GM21526 (cell line): ENCODE data around the gene DNASE1L2.
A peak's percentile ranks its signal among the peaks of the same experiment; 100 is the strongest.
"Not testable (repeated sequence)": the region's sequence is repeated elsewhere in the genome, so short reads cannot be mapped to it uniquely, and the experiment has no call there.

ENCODE experiments used
- ATAC-seq: cut with Tn5 transposase; IDR thresholded peaks from one replicate; pipeline ENCODE4 v1.9.1; 2021; ENCODE audit warnings: moderate library complexity; ENCODE audit not compliant: unreplicated experiment, low FRiP score

Gene DNASE1L2

DNA sequence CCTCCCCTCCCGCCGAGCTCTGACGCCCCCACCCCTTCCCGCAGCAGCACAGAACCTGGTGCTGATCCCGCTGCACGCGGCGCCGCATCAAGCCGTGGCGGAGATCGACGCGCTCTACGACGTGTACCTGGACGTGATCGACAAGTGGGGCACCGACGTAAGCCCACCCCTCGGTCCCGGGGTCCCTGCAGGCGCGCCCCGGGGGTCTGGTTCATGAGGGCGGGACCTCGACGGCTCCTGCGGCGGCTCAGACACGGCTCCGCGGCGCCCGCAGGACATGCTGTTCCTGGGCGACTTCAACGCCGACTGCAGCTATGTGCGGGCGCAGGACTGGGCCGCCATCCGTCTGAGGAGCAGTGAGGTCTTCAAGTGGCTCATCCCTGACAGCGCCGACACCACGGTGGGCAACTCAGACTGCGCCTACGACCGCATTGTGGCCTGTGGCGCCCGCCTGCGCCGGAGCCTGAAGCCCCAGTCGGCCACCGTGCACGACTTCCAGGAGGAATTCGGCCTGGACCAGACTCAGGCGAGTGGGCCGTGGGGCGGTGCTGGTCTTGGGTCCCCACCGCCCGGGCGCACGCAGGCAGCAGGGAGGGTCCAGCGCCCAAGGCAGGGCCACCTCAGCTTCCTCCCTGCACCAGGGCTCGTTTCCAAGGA lies 1.4 kb downstream of the DNASE1L2 start:
- no peak for ATAC-seq

DNA sequence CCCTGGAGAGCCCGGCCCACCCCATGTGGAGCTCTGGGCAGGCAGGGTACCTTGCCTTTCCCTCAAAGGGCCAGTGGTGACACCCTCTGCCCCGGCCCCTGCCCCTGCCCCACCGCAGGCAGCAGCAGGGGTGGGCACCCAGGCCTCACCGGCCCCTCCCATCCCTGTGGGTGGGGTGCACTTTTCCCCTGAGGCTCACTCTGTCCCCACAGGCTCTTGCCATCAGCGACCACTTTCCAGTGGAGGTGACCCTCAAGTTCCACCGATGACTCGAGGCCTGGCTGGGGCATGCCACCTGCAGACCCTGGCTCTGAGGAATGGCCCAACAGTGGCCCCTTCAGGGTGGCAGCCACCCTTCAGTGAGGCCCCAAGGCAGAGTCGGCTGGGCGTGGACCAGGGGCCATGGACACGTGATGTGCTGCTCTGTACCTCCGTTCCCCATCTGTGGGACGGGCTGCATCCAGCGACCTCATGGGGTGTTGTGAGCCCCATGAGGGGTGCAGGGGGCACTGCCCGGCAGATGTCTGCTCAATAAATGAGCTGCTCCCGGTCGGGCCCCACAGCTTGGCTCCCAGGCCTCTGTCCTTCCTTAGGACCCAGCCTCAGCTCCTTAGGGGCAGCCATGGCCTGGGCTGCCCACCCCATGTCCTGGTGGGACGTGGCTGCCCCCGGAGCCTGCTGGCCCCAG lies 2.0 kb downstream of the DNASE1L2 start:
- ATAC-seq, result no peak

DNA sequence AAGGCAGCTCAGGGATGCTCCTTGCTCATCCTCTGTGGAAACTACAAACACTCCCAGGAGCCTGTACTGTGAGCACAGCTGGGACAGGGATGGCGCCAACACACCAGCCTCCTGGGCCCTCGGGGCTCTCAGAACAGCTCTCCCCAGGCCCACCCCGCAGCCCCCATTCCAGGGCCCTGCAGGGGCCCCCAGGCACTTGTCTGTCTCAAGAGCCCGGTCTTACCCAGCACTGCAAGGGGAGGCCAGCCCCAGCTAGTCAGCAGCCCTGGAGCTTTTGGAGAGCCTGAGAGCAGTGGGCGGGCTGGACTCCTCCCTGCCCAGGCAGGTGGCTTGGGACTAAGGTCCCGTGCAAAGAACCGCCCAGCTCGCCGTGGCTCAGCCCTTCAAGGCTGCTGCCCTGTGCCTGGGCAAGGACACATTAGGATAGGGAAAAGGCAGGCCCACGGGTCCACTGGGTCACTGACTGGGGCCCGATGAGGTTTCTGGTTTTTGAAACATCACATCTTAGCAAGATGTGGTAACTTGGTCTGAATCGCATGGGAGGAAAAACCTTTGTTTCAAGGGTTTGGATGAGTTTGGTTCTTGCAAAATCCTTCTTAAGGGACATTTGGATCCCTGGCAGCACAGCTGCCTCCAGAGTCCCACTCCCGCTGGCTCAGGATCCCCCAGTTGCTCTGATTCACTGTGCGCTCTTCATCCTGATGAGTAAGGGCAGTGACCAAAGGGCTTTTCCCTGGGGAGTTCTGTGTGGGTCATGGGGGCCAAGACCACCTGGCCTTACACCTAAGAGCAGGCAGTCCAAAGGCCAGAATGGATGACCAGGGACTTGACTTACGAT lies 2.8 kb downstream of the DNASE1L2 start:
- ATAC-seq, result no peak

DNA sequence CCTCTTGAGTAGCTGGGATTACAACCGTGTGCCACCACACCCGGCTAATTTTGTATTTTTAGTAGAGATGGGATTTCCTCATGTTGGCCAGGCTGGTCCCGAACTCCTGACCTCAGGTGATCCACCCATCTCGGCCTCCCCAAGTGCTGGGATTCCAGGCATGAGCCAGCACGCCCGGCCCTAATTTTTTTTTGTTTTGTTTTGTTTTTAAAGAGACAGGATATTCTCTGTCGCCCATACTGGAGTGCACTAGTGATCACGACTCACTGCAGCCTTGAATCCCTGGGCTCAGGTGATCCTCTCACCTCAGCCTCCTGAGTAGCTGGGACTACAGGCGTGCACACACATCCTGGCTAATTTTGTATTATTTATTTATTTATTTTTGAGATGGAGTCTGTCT lies 4.1 kb downstream of the DNASE1L2 start:
- ATAC-seq, result not testable (repeated sequence)

DNA sequence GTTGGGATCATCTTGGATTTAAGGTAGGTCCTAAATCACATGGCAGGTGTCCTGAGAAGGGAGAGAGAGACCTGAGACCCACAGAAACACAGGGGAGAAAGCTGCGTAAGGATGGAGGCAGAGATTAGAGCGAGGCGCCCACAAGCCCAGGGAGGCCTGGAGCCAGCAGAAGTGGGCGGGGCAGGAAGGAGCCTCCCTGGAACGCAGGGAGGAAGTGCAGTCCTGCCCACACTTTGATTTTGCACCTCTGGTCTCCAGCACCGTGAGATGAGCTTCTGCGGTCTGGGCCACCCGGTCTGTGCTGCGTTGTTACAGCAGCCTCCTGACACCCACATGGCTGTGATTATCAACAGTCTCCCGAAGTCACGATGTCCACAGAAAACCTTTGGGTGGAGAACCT lies 6.4 kb downstream of the DNASE1L2 start:
- ATAC-seq, result no peak

DNA sequence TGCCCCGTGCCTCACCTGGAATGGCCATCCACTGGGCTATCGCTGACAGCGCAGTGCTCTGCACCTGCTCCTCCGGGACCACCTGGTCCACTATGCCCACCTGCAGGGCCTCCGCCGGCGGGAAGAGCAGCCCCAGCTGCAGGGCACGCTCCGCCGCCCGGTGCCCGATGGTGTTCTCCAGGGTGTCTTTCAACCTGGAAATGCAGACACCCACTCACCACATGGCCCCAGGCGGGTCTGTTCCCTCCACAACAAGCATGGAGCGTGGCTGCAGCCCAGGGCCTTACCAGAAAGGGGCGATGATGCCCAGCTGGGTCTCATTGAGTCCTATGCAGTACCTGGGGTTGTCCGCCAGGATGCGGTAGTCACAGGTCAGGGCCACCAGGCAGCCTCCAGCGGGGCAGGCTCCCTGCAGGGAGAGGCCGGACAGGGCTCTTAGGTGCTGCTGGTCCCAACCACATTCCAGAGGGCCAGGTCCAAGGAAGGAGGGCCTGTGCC lies 6.8 kb downstream of the DNASE1L2 start:
- no peak for ATAC-seq

DNA sequence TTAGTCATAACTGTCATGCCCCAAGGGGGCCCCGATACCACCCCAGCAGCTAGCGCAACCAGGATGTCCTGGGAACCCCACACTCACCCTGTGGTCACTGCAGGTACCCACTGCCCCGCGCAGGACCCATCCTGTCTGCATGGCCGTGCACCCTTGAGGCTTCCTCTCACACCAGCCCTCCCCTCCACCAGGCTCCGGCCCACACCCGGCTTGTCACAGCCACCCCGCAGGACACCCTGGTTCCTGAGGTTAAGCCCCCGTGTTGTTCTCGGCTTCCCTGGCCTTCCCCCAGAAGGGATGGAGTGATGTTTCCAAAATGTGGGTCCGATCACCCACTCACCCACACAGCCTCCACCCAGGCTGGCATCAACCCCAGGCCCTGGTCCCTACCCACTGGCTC lies 7.5 kb downstream of the DNASE1L2 start:
- ATAC-seq, result no peak

DNA sequence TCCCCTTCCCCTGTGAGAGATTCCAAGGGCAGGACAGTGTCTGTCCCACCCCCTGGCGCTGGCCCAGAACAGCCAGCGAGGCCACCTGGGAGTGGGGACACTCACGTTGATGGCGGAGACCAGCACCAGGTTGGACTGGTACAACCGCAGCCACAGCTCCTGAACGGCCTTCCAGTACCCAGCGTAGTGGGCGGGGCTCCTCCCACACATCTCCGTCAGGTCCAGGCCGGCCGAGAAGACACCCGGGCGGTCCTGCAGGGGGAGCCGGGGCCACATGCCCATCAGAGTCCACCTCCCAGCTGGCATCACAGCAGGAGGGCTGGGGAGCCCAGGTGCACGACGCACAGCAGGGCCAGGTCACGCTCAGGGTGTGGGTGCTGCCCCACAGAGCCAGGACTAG lies 8.1 kb downstream of the DNASE1L2 start:
- no peak for ATAC-seq

DNA sequence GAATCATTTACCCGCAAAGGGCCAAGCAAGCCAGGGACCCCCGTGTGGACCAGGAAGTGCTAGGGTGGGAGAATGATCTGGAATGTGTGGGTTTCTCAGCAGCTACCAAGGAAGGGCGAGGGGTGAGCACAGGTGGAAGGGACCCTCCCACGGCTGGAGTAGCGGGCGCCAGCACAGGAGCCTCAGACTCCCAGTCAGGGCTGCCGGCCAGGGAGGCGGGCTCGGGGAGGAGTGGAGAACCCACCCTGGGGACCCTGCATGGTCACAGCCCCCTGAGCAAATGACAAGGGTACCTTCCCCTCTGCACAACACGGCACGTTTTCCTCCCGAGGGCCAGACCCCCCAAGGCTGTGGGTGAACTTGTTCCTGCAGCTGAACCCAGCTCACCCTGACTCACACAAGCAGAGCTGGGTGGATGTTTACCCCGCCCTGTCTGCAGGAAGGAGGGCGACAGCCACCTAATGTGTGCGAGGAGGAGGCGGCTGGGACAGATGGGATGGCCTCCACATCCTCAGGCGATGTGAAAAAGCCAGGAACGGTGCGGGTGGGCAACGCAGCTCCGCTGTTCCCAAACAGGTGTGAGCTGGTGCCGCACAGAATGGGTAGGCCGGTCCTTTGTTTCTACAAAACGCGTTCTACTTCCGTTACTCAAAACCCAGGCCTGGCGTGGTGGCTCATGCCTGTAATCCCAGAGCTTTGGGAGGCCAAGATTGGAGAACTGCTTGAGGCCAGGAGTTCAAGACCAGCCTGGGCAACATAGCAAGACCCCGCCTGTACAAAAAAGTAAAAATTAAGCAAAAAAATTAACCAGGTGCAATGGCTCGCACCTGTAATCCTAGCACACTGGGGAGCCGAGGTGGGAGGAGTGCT lies 8.9 kb downstream of the DNASE1L2 start:
- ATAC-seq, result no peak

DNA sequence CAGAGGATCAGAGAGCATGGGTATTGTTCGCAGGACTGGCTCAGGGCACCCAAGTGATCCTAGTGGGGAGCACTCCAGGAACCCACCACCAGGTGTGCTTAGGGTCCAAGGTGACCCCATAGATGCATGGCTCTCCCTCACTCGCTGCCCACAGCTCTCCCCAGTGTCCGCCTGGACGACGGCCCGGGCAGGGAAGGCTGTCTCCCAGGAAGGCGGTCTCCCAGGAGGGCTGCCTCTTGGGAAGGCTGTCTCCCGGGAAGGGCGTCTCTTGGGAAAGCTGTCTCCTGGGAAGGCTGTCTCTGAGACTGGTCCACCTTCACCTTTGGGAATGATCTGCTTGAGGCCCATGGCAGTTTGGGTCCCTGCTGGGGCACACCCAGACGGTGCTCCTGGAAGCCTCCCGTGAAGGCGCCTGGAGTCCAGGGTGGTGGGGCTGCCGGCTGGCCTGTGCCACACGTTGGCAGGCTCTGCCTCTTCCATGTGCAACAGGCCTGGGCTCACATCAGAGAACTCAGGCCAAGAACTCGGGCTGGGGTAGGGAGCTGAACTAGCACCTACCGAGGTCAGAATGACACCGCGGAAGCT lies 10.1 kb downstream of the DNASE1L2 start:
- no peak for ATAC-seq

DNA sequence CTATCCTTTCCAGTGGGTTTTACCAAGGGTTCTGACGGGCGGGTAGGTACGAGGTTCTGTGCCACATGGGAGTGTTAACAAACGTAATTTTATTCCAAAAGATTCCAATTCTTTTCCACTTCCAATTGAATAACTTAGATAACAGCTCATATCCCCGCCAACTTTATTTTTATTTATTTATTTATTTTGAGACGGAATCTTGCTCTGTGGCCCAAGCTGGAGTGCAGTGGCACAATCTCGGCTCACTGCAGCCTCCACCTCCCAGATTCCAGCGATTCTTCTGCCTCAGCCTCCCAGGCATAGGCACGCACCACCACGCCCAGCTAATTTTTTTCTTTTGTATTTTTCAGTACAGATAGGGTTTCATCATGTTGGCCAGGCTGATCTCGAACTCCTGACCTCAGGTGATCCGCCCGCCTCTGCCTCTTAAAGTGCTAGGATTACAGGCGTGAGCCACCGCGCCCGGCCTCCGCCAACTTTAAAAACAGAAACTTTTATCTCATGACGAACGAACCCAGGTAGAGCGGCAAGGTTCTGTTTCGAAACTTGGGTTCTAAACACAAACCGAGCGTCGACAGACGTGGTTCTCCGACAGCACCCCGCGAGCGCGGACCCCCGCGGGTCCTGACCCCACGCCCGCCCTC lies 14.5 kb downstream of the DNASE1L2 start:
- no peak for ATAC-seq

DNA sequence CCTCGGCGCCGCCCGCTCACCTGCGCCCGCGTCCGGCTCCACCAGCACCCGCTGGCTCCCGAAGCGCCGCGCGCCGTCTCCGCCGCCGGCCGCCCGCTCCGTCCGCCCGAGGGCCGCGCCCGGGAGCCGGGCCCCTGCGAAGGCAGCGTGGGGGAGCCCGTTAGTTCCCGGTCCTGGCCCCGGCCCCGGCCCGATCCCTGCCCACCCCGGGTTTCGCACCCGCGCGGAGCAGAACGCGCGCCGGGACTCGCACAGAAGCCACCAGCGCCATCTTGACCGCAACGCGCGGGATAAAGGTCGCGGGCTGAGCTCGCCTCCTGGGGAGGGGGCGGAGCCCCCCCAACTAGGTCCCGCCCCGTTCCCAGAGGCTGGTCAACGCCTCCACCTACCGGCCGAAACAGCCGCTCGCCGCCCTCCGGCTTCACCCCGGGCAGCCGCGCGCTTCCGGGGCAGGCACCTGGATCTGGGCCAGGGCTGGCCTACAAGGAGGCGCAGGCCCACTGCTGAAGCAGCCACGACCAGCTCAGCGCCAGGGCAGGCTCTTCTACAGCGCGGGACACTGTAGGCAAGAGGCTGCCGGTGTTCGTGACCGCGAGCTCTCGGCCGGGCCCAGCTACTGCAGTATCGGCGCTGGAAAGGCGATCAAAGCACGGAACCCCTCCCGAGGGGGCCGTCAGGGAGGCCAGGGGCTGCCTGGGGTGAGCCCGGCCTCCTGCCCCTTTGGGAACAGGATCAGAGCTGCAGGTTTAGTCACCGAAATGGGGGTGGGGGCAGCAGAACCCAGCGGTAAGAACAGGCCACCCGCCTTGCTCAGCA lies 15.3 kb downstream of the DNASE1L2 start, which contains the start of gene ECI1:
Gene ECI1 (minus strand): TSS at position 292 of the 816 bp plus-strand sequence. CDS start 21 bp downstream, at position 271.
- peak; percentile 79 for ATAC-seq

DNA sequence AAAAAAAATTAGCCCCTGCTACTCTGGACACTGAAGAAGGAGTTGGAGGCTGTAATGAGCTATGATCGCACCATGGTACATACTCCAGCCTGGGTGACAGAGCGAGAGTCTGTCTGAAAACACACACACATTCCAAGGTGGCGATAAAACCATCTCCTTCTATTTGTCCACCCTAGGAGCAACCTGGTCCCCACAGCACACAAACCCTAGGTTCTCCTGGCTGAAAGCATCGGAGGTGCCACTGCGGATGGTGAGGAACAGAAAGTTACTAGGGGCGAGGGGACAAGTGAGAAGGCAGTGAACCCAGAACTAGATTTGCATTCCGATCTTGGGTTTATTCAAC lies 16.5 kb downstream of the DNASE1L2 start:
- no peak for ATAC-seq

DNA sequence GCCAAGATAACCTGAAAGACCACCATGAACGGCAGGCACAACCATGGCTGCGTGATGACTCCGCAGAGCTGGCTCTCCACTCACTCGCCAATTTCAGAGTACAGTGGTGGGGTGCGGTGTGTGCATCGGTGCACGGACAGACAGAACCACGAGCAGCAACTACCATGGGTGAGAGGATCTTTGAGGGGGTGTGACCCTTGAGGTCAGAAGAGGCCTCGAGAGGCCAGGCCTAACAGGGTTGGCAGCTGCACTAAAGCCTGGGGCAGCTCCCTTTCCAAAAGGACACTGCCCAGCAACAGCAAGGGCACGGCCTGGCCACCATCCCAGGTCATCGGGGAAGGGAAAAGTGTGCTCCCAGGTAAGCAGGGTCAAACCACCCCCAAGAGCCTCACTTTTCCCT lies 17.0 kb downstream of the DNASE1L2 start:
- no peak for ATAC-seq

DNA sequence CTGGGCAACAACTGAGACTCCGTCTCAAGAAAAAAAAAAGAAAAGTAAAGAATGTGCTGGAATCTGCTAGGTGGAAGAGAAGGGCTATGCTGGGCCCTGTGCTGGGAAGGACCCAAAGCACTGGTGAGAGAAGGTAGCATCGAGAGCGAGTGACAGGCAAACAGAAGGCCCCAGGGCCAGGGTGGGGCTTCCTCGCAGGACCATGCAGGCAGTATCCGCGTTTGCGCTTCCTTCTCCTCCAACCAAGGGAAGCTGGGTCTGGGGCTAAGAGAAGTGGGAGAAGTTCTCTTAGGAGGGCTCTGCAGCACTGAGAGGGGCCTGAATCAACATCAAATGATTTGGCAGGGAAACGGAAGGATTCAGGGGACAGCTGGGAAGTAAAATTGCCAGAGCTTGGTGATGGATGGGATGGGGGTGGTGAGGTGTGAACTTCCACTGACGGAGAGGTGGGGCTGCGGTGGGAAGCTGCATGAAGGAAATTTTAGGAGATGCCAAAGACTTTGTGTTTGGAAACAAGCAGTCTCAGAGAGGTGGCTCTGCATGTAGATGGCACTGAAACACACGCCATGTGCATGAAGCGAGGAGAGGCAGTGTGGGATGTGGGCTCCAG lies 20.4 kb downstream of the DNASE1L2 start:
- ATAC-seq, result no peak

DNA sequence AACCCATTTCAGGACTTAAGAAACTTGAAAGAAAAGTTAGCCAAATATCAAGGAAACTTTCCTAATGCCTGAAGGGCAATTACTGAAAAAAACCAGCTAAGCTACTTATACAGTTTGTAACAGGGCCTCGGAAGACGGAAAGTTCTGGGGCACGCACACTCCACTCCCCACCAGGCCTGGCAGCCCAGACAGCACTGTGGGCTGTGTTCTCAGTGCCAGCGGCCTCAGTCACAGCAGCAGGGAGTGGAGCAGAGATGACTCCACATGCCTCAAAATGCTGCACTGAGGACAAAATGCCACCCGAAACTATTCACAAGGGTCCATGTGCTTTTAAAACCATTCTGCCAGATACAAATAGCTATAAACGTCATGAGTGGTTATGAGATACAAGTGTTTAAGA lies 21.5 kb downstream of the DNASE1L2 start:
- ATAC-seq, result no peak

DNA sequence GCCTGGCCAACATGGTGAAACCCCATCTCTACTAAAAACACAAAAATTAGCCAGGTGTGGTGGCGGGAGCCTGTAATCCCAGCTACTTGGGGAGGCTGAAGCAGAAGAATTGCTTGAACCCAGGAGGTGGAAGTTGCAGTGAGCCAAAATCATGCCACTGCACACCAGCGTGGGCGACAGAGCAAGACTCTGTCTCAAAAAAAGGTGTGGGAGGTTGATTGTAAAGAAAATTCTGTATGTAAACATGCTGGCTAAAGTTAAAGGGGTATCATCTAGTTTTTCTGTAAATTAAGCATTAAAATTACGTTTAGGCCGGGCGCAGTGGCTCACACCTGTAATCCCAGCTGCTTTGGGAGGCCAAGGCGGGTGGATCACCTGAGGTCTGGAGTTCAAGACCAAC lies 22.3 kb downstream of the DNASE1L2 start:
- ATAC-seq, result not testable (repeated sequence)

DNA sequence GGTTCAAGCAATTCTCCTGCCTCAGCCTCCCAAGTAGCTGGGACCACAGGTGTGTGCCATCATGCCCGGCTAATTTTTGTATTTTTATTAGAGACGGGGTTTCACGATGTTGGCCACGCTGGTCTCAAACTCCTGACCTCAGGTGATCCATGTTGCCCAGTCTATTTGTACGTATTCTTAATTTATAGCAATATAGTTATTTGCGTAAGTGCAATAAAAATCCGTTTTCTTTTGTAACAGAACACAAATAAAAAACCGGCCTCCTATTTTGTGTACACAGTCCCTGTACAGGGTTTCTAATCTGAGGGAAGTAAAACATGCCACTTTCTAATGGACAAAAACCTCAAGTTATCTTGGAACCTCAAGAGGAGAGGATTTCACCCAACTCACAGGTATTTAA lies 24.0 kb downstream of the DNASE1L2 start:
- ATAC-seq, result no peak
